GM20000 (cell line): ENCODE results near the gene PRICKLE1.
A peak's percentile ranks its signal among the peaks of the same experiment; 100 is the strongest.

Experiments
- DNase-seq: peaks from one replicate; pipeline ENCODE4 v3.0.0; 2012; ENCODE audit warnings: low spot score
- TF ChIP-seq, protein P1 (sequence below): IDR thresholded peaks from 2 replicates; pipeline ENCODE4 v1.5.1; 2012; ENCODE audit warnings: mild to moderate bottlenecking, control low read depth; ENCODE audit errors: extremely low read depth, missing control alignments

PRICKLE1 gene

DNA sequence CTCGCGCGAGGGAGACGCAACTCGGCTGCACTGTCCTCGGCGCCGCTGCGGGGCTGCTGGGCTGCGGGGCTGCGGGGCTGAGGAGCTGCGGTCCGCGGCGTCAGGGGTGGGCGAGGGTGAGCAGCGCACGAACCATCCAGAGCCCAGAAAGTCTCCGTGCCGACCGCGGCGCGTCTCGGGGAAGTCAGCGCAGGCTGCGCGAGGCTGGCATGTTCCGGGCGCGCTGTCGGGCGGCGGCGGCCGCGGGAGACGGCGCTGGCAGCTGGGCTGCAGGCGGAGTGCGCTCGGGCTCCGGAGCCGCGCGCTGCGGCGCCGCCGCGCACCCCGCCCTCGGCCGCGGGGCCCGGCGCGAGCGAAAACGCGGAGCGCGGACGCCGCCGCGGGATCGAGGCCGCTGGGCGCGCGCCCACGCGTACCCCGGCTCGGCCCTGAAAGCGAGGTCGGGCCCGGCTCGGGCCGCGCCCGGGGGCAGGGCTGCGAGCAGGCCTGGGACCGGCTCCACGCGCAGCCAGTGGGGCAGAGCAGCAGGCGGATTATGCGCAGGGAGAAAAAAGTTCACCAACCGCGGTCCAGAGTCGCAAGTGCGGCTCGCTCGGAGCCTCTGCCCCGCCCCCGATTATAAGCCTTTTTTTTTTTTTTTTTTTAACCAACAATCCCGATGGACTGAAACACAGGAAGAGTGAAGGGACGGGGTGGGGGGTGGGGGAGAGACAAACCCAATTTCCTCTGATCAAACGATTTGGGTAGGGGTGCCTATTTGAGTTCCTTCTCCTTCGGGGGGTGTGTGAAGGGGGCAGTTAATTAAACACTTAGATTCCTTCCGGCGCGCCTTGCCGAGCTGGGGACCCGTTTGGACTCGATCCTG, at the start of gene PRICKLE1:
Gene PRICKLE1, minus strand, starts transcription at position 282 of the 865 bp plus-strand sequence. CDS start 117,230 bp downstream, outside the sequence.
- DNase-seq, result peak; percentile 85
- TF ChIP-seq, protein P1, sequence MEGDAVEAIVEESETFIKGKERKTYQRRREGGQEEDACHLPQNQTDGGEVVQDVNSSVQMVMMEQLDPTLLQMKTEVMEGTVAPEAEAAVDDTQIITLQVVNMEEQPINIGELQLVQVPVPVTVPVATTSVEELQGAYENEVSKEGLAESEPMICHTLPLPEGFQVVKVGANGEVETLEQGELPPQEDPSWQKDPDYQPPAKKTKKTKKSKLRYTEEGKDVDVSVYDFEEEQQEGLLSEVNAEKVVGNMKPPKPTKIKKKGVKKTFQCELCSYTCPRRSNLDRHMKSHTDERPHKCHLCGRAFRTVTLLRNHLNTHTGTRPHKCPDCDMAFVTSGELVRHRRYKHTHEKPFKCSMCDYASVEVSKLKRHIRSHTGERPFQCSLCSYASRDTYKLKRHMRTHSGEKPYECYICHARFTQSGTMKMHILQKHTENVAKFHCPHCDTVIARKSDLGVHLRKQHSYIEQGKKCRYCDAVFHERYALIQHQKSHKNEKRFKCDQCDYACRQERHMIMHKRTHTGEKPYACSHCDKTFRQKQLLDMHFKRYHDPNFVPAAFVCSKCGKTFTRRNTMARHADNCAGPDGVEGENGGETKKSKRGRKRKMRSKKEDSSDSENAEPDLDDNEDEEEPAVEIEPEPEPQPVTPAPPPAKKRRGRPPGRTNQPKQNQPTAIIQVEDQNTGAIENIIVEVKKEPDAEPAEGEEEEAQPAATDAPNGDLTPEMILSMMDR, result no peak

DNA sequence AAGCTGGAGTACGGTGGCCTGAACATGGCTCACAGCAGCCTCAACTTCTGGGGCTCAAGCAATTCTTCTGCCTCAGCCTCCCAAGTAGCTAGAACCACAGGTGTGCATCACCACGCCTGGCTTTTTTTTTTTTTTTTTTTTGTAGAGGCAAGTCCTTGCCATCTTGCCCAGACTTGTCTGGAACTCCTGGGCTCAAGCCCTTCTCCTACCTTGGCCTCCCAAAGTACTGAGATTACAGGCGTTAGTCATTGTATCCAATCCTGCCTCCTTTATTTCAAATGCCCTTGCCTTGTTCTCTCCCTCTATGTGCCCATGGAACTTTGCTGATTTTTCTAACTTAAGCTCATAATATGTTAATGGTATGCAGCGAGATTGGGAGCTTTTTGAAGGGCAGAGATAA, 49.2 kb upstream of the PRICKLE1 start:
- TF ChIP-seq, protein P1, result no peak

DNA sequence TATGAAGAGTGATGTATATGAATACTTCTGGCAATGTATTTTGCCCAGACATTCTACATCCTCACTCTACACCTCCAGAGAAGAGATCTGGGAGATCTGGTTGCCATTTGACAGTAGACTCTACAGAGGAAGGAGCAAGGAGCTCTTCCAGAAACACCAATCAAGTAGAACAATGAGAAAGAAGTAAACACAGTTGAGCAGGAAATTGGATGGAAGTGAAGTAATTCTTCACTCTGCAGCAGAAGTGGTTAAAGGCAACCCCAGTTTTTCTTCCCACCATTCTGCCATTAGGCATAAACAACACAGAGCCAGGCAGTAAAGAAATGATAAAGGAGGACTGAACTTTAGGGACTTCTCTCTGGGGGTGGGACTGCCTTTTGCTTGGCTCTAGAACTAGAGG, 48.5 kb upstream of the PRICKLE1 start:
- TF ChIP-seq, protein P1, result no peak
- no peak for DNase-seq

More for the DNA sequence above, 49.2 kb upstream of the PRICKLE1 start:
- DNase-seq, result no peak

DNA sequence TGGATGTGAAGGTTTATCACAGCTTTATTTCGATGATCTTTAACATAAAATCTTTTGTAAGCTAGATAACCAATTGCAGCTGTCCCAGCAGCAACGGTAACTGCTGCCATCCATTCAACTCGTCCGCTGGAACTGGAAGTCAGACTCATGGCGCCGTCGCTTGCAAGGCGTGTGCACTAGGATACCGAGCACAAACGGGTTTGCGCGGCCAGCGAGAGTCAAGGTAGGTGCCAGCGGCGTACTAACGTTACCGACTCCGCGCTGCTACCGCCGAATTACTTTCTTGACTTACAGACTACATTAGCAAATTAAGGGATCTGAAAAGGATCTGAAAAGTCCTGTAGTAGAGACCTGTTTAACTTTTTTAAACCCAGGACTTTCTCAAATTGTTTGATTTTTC, 47.4 kb upstream of the PRICKLE1 start:
- no peak for DNase-seq
- TF ChIP-seq, protein P1, result no peak

DNA sequence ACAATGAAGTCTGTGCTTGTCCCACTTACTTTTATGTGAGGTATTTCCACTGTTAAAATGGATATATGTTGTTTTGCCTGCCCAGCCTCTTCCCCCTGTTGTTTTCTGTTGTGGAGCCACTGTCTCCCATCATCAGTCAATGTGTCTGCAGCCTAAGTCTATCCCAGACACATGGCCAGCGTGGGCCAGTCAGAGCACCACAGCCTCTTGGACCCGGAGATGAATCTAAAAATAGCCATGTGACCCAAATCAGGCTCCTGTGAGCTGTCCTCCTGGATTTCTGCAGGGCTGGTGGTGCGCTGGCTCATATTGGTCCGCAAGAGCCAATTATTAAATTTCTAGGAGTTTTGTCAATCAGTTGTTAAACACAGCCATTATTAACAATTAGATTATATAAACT, 44.0 kb upstream of the PRICKLE1 start:
- TF ChIP-seq, protein P1, result no peak
- no peak for DNase-seq

DNA sequence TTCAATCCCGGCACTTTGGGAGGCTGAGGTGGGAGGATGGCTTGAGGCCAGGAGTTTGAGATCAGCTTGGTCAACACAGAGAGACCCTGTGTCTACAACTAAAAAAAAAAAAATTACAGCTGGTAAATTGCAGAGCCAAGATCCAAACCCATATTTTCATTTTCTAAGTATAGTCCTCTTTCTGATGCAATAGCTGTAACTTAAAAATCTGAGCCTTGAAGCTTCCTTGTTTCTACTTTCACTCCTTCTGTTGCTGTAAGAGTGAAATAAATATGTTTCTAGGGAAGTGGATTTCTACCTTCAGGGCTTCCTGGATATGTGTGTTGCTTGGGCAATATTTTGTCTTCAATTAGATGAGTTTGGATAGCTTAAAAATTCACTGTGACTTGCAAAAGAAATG, 42.0 kb upstream of the PRICKLE1 start:
- DNase-seq, result no peak

DNA sequence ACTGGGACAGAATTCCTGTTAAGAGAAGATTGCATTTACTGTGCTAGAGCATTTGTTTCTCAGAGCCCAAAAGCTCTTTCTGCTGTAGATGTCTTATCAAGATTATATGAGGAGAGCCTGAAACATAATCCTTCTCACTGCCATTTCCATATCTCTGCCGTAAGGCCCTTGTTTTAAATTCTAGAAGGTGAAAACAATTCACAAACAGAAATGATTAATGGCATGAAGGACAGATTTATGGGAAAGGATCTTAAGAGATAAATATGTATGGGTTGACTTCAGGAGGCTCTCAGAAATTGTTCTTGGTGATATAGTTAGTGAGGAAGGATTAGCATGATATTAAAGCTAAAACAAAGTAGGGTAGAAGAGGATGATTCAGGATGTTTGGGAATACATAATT, 40.8 kb upstream of the PRICKLE1 start:
- TF ChIP-seq, protein P1, result no peak
- DNase-seq, result no peak

More for the DNA sequence above, 42.0 kb upstream of the PRICKLE1 start:
- TF ChIP-seq, protein P1, result no peak
